MM.1S (cell line): Measurements from ENCODE around the gene MS4A13.

Source experiments
- EZH2 ChIP-seq: fragments of 300-600 bp; sonication (generic); optimal IDR thresholded peaks from 2 replicates; pipeline ENCODE3; 2017; ENCODE audit warnings: low read depth, mild to moderate bottlenecking, antibody characterized with exemption, low read length, mixed read lengths
- EZH2phosphoT487 ChIP-seq: fragments of 300-600 bp; sonication (generic); IDR thresholded peaks from 2 replicates; pipeline ENCODE4 v1.6.1; 2018; ENCODE audit warnings: antibody characterized with exemption, low read length
- TF ChIP-seq, protein P1 (sequence below): fragments of 300-600 bp; sonication (generic); IDR thresholded peaks from 2 replicates; pipeline ENCODE4 v1.5.1; 2016; ENCODE audit warnings: antibody characterized with exemption, low read length, mixed read lengths

DNA sequence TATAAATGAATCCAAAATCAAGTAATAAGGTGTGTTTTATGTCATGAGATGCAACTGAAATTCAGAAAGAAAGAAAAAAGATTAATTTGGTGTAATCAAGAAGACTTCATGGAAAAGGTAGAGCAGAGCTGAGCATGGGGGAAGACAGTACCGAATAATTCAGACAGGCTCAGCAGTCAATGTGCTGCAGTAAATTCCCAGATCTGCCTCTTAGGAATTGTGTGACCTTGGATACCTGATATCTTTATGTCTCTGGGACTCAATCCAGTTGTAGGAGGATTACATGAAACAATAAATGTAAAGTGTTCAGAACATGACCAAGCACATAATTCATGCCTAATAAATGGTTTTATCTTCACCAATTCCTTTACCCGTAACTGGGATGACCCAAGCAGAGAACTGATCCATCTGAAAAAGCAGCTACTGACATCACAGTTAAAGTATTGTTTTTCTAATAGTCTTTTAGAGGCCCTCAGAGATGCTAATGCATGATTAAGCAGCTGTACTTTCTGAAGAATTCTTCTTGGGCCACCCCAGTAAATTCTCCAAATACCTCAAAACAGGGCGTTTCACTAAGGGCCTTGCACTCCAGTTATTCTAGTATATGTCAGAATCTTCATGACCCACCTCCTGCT is 14.8 kb upstream of the MS4A13 start:
- TF ChIP-seq EZH2 (no peak), EZH2phosphoT487 (no peak)
- TF ChIP-seq, protein P1, sequence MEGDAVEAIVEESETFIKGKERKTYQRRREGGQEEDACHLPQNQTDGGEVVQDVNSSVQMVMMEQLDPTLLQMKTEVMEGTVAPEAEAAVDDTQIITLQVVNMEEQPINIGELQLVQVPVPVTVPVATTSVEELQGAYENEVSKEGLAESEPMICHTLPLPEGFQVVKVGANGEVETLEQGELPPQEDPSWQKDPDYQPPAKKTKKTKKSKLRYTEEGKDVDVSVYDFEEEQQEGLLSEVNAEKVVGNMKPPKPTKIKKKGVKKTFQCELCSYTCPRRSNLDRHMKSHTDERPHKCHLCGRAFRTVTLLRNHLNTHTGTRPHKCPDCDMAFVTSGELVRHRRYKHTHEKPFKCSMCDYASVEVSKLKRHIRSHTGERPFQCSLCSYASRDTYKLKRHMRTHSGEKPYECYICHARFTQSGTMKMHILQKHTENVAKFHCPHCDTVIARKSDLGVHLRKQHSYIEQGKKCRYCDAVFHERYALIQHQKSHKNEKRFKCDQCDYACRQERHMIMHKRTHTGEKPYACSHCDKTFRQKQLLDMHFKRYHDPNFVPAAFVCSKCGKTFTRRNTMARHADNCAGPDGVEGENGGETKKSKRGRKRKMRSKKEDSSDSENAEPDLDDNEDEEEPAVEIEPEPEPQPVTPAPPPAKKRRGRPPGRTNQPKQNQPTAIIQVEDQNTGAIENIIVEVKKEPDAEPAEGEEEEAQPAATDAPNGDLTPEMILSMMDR: no peak
